ENCODE measurements around the gene SPESP1.

DNA sequence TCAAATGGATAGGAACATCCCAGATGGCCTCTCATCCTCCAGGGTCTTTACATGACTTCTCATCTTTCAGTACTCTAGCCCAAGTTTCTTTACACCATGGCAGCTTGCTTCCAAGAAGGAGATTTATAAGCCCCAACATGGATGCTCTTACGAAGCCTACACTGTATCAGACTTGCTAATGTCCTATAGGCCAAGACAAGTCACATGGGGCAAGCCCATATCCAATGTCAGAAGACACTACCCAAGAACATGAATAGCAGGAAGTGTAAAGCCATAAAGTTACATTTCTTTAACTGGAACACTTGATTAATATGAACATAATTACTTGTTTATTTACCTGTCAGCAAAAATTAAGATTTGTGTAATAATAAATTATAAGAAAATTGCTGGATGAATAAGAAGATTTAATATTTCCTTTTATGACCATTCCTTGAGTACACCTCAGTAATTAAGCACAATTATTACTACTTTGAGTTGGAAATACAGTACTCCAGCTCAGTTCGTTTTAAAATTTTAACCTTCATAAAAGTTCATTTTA, 5.1 kb downstream of the SPESP1 start:
- TF ChIP-seq CTCF (IDR thresholded peaks at IDR 0.05 in 4 of 5, conservative IDR thresholded peaks at IDR 0.05 in 1 of 5) (no peak), POLR2A (IDR thresholded peaks at IDR 0.05) (no peak)

All from gastrocnemius medialis (tissue), 4 donors.